Central memory CD8-positive, alpha-beta T cell (primary cell): ENCODE results near the gene ANG.
"Not testable (repeated sequence)": the region's sequence is repeated elsewhere in the genome, so short reads cannot be mapped to it uniquely, and the experiment has no call there.

Source experiments
- ATAC-seq: fragments of 150-1000 bp; cut with Tn5 transposase; replicated peaks from 2 replicates; pipeline ENCODE4 v1.10.0; 2022; ENCODE audit warnings: mild to moderate bottlenecking, moderate FRiP score, moderate number of reproducible peaks; ENCODE audit not compliant: poor library complexity, severe bottlenecking; ENCODE audit errors: extremely low read depth
- DNase-seq, 2 donors: peaks; one replicate each; pipeline ENCODE4 v3.0.0; 2021; ENCODE audit warnings: low spot score in 2 of 2
- H3K27ac Mint-ChIP-seq: one replicate; pipeline ENCODE4 v1.8.0; 2022; ENCODE audit warnings: low read depth, mild to moderate bottlenecking, moderate library complexity, mixed read lengths
- H3K27me3 Mint-ChIP-seq: one replicate; pipeline ENCODE4 v1.8.0; 2022; ENCODE audit warnings: mixed read lengths
- H3K36me3 Mint-ChIP-seq: one replicate; pipeline ENCODE4 v1.8.0; 2022; ENCODE audit warnings: mild to moderate bottlenecking, moderate library complexity, mixed read lengths; ENCODE audit not compliant: insufficient read depth
- H3K4me1 Mint-ChIP-seq: one replicate; pipeline ENCODE4 v1.8.0; 2022; ENCODE audit warnings: mixed read lengths
- H3K4me3 Mint-ChIP-seq: one replicate; pipeline ENCODE4 v1.8.0; 2022; ENCODE audit warnings: mild to moderate bottlenecking, moderate library complexity, mixed read lengths
- H3K9me3 Mint-ChIP-seq: one replicate; pipeline ENCODE4 v1.8.0; 2022; ENCODE audit warnings: mixed read lengths

ANG gene

GRCh38 chr14:20696764-20697163 lies 8.2 kb downstream of the ANG start:
- Mint-ChIP-seq H3K36me3 (peaks cover 2% of the 10 kb centered on the region), H3K9me3 (no peaks in the 10 kb centered on the region), H3K4me3 (no peak overlapping the region), H3K4me1 (no peaks in the 10 kb centered on the region), H3K27me3 (no peaks in the 10 kb centered on the region), H3K27ac (no peak overlapping the region)
- no peak for DNase-seq
- ATAC-seq, result no peak

GRCh38 chr14:20697273-20698017 lies 8.9 kb downstream of the ANG start:
- no peaks in the 10 kb centered on the region for H3K4me1 Mint-ChIP-seq
- DNase-seq, result peak; percentile 39 to 46
- no peak overlapping the region for H3K27ac Mint-ChIP-seq
- no peak overlapping the region for H3K4me3 Mint-ChIP-seq
- H3K27me3 Mint-ChIP-seq, result no peaks in the 10 kb centered on the region
- no peak for ATAC-seq
- peaks cover 2% of the 10 kb centered on the region for H3K36me3 Mint-ChIP-seq
- H3K9me3 Mint-ChIP-seq, result no peaks in the 10 kb centered on the region

GRCh38 chr14:20698018-20698329 lies 9.4 kb downstream of the ANG start:
- H3K9me3 Mint-ChIP-seq, result no peaks in the 10 kb centered on the region
- no peaks in the 10 kb centered on the region for H3K4me1 Mint-ChIP-seq
- no peak for ATAC-seq
- DNase-seq, result no peak
- peaks cover 2% of the 10 kb centered on the region for H3K36me3 Mint-ChIP-seq
- H3K27me3 Mint-ChIP-seq, result no peaks in the 10 kb centered on the region
- no peak overlapping the region for H3K27ac Mint-ChIP-seq
- H3K4me3 Mint-ChIP-seq, result no peak overlapping the region

- no peaks in the 10 kb centered on the region for H3K4me1 Mint-ChIP-seq
- no peak overlapping the region for H3K4me3 Mint-ChIP-seq
- no peaks in the 10 kb centered on the region for H3K36me3 Mint-ChIP-seq
- no peaks in the 10 kb centered on the region for H3K27me3 Mint-ChIP-seq
- no peak overlapping the region for H3K27ac Mint-ChIP-seq
- DNase-seq, result no peak
- ATAC-seq, result no peak
- no peaks in the 10 kb centered on the region for H3K9me3 Mint-ChIP-seq
These were observed 10.4 kb downstream of the ANG start for GRCh38 chr14:20698934-20699333.

- no peak for ATAC-seq
- no peak overlapping the region for H3K4me3 Mint-ChIP-seq
These were observed 11.4 kb downstream of the ANG start for GRCh38 chr14:20699931-20700330.

GRCh38 chr14:20700965-20701364 lies 12.4 kb downstream of the ANG start:
- H3K4me1 Mint-ChIP-seq, H3K27me3 Mint-ChIP-seq, ATAC-seq, H3K4me3 Mint-ChIP-seq, H3K36me3 Mint-ChIP-seq, DNase-seq, H3K27ac Mint-ChIP-seq, H3K9me3 Mint-ChIP-seq: not testable (repeated sequence)

More at GRCh38 chr14:20699931-20700330, 11.4 kb downstream of the ANG start:
- no peaks in the 10 kb centered on the region for H3K27me3 Mint-ChIP-seq
- H3K27ac Mint-ChIP-seq, result no peak overlapping the region
- no peaks in the 10 kb centered on the region for H3K36me3 Mint-ChIP-seq
- H3K9me3 Mint-ChIP-seq, result no peaks in the 10 kb centered on the region
- no peak for DNase-seq
- no peaks in the 10 kb centered on the region for H3K4me1 Mint-ChIP-seq

- Mint-ChIP-seq H3K36me3 (no peaks in the 10 kb centered on the region), H3K9me3 (no peaks in the 10 kb centered on the region), H3K27me3 (no peaks in the 10 kb centered on the region), H3K4me3 (no peak overlapping the region), H3K27ac (no peak overlapping the region), H3K4me1 (no peaks in the 10 kb centered on the region)
- ATAC-seq, result no peak
- DNase-seq, result no peak
These were observed 18.2 kb downstream of the ANG start for GRCh38 chr14:20706657-20707355.

GRCh38 chr14:20707622-20708021 lies 19.1 kb downstream of the ANG start:
- Mint-ChIP-seq H3K9me3 (no peaks in the 10 kb centered on the region), H3K4me1 (no peaks in the 10 kb centered on the region), H3K27ac (no peak overlapping the region), H3K36me3 (no peaks in the 10 kb centered on the region), H3K4me3 (no peak overlapping the region), H3K27me3 (no peaks in the 10 kb centered on the region)
- no peak for DNase-seq
- no peak for ATAC-seq

- H3K4me3 Mint-ChIP-seq, result no peak overlapping the region
- peaks cover 1% of the 10 kb centered on the region for H3K27me3 Mint-ChIP-seq
- DNase-seq (no peak), ATAC-seq (no peak)
- no peaks in the 10 kb centered on the region for H3K4me1 Mint-ChIP-seq
- no peaks in the 10 kb centered on the region for H3K36me3 Mint-ChIP-seq
- H3K27ac Mint-ChIP-seq, result no peak overlapping the region
- no peaks in the 10 kb centered on the region for H3K9me3 Mint-ChIP-seq
These were observed 22.7 kb downstream of the ANG start for GRCh38 chr14:20711261-20711660.

GRCh38 chr14:20711685-20712084 lies 23.1 kb downstream of the ANG start:
- Mint-ChIP-seq H3K36me3 (no peaks in the 10 kb centered on the region), H3K27ac (no peak overlapping the region), H3K9me3 (no peaks in the 10 kb centered on the region), H3K4me1 (no peaks in the 10 kb centered on the region), H3K4me3 (no peak overlapping the region), H3K27me3 (peaks cover 6% of the 10 kb centered on the region)
- no peak for ATAC-seq
- DNase-seq, result no peak

GRCh38 chr14:20712904-20713303 lies 24.3 kb downstream of the ANG start:
- H3K4me3 Mint-ChIP-seq, result no peak overlapping the region
- peaks cover 18% of the 10 kb centered on the region for H3K27me3 Mint-ChIP-seq
- no peak for ATAC-seq
- DNase-seq, result no peak
- H3K36me3 Mint-ChIP-seq, result no peaks in the 10 kb centered on the region
- no peaks in the 10 kb centered on the region for H3K4me1 Mint-ChIP-seq
- H3K27ac Mint-ChIP-seq, result no peak overlapping the region
- H3K9me3 Mint-ChIP-seq, result no peaks in the 10 kb centered on the region

GRCh38 chr14:20714593-20715250 lies 26.2 kb downstream of the ANG start:
- no peak overlapping the region for H3K4me3 Mint-ChIP-seq
- no peak overlapping the region for H3K27ac Mint-ChIP-seq
- no peak for DNase-seq
- ATAC-seq, result no peak
- peaks cover 30% of the 10 kb centered on the region for H3K27me3 Mint-ChIP-seq
- no peaks in the 10 kb centered on the region for H3K36me3 Mint-ChIP-seq
- no peaks in the 10 kb centered on the region for H3K9me3 Mint-ChIP-seq
- H3K4me1 Mint-ChIP-seq, result no peaks in the 10 kb centered on the region

GRCh38 chr14:20719777-20720176 lies 31.2 kb downstream of the ANG start:
- H3K27ac Mint-ChIP-seq, result no peak overlapping the region
- H3K4me1 Mint-ChIP-seq, result peaks cover 7% of the 10 kb centered on the region
- DNase-seq (no peak), ATAC-seq (no peak)
- H3K36me3 Mint-ChIP-seq, result peaks cover 2% of the 10 kb centered on the region
- H3K9me3 Mint-ChIP-seq, result no peaks in the 10 kb centered on the region
- H3K27me3 Mint-ChIP-seq, result peaks cover 77% of the 10 kb centered on the region
- no peak overlapping the region for H3K4me3 Mint-ChIP-seq
